ENCODE measurements around the gene HCRTR1.
A peak's percentile ranks its signal among the peaks of the same experiment; 100 is the strongest.

Gene HCRTR1

GRCh38 chr1:31621847-31622730 is 4.6 kb downstream of the HCRTR1 start:
- POLR2A ChIA-PET (ENCODE audit: low non-redundant PET), result no interaction called here
- H3K27ac ChIP-seq, result peak overlapping the region; percentile 48
- CTCF ChIA-PET, result no interaction called here
- TF ChIP-seq CTCF (conservative IDR thresholded peaks at IDR 0.05; ENCODE audit: low read depth), result no peak
- no peak for DNase-seq (ENCODE audit: low spot score)

GRCh38 chr1:31623365-31623764 is 5.9 kb downstream of the HCRTR1 start:
- ChIA-PET CTCF (no interaction called here), POLR2A (ENCODE audit: low non-redundant PET) (no interaction called here)
- H3K27ac ChIP-seq, result no peak overlapping the region
- no peak for DNase-seq (ENCODE audit: low spot score)
- TF ChIP-seq CTCF (conservative IDR thresholded peaks at IDR 0.05; ENCODE audit: low read depth), result no peak

- H3K27ac ChIP-seq, result peak overlapping the region; percentile 98
- ChIA-PET CTCF (no interaction called here), POLR2A (ENCODE audit: low non-redundant PET) (interaction anchor here (0.6 kb wide), 1 partner anchor 210 kb away, joined by 10 read pairs; no protein-coding TSS in a partner anchor)
- no peak for DNase-seq (ENCODE audit: low spot score)
- TF ChIP-seq CTCF (conservative IDR thresholded peaks at IDR 0.05; ENCODE audit: low read depth), result no peak
Measured at GRCh38 chr1:31624309-31624708, 6.8 kb downstream of the HCRTR1 start.

GRCh38 chr1:31624731-31625514 is 7.4 kb downstream of the HCRTR1 start:
- H3K27ac ChIP-seq, result peak overlapping the region; percentile 98
- CTCF ChIA-PET, result no interaction called here
- POLR2A ChIA-PET (ENCODE audit: low non-redundant PET), result interaction anchor here (0.6 kb wide), 1 partner anchor 210 kb away, joined by 10 read pairs; no protein-coding TSS in a partner anchor
- no peak for TF ChIP-seq CTCF (conservative IDR thresholded peaks at IDR 0.05; ENCODE audit: low read depth)
- no peak for DNase-seq (ENCODE audit: low spot score)

GRCh38 chr1:31625561-31626222 is 8.2 kb downstream of the HCRTR1 start:
- peak overlapping the region; percentile 98 for H3K27ac ChIP-seq
- ChIA-PET POLR2A (ENCODE audit: low non-redundant PET) (interaction anchor here (0.6 kb wide), 1 partner anchor 42 kb away, joined by 5 read pairs; no protein-coding TSS in a partner anchor), CTCF (no interaction called here)
- DNase-seq (ENCODE audit: low spot score), result no peak
- no peak for TF ChIP-seq CTCF (conservative IDR thresholded peaks at IDR 0.05; ENCODE audit: low read depth)
